HFFc6 (cell line): ENCODE data around the gene MTERF4. TPM values are rescaled to one million over a fixed set of nuclear protein-coding genes. Genes with fewer than 3 reads are reported as not detected.

ENCODE experiments used
- DNase-seq: peaks from one replicate; pipeline ENCODE4 v3.0.0-alpha.2; 2018
- H3K27ac Mint-ChIP-seq: 2 replicates; pipeline ENCODE4 v1.8.0; 2020; ENCODE audit warnings: mild to moderate bottlenecking, mixed read lengths
- H3K27me3 Mint-ChIP-seq: 2 replicates; pipeline ENCODE4 v1.8.0; 2021; ENCODE audit warnings: mild to moderate bottlenecking, moderate library complexity, mixed read lengths; ENCODE audit not compliant: insufficient read depth
- H3K36me3 Mint-ChIP-seq: 2 replicates; pipeline ENCODE4 v1.8.0; 2021; ENCODE audit warnings: low read depth, mixed read lengths
- H3K4me1 Mint-ChIP-seq: 2 replicates; pipeline ENCODE4 v1.8.0; 2020; ENCODE audit warnings: low read depth, mixed read lengths
- H3K4me3 Mint-ChIP-seq: 2 replicates; pipeline ENCODE4 v1.8.0; 2020; ENCODE audit warnings: mild to moderate bottlenecking, moderate library complexity, mixed read lengths
- H3K9me3 Mint-ChIP-seq: 2 replicates; pipeline ENCODE4 v1.8.0; 2020; ENCODE audit warnings: mild to moderate bottlenecking, mixed read lengths
- CTCF ChIP-seq: fragments of 200-600 bp; sonication (generic); IDR thresholded peaks from 2 replicates; pipeline ENCODE4 v1.5.0; 2021; ENCODE audit warnings: antibody characterized with exemption, mild to moderate bottlenecking
- total RNA-seq, 6 experiments: library from RNA; stranded (reverse); fragmentation: NEBNext Ultra II Directional; extraction: Animal tissue kit (Norgen Biotek cat#: 25700); gene quantifications; 2 replicates in 1 of 6; 3 replicates in 5 of 6; pipeline ENCODE4 v1.2.3, GENCODE V29; 2021

MTERF4 gene
- total RNA-seq, 6 experiments from 2014 or later: 17.2 to 20.6 (median 17.9) TPM

GRCh38 chr2:241072553-241073165 is 29.4 kb downstream of the MTERF4 start:
- Mint-ChIP-seq H3K4me3 (no peak overlapping the region), H3K27ac (no peak overlapping the region), H3K27me3 (peaks cover 19% of the 10 kb centered on the region), H3K4me1 (no peaks in the 10 kb centered on the region), H3K36me3 (no peaks in the 10 kb centered on the region), H3K9me3 (no peaks in the 10 kb centered on the region)
- no peak for DNase-seq
- TF ChIP-seq CTCF: no peak

GRCh38 chr2:241072151-241072550 is 29.9 kb downstream of the MTERF4 start:
- Mint-ChIP-seq H3K9me3 (no peaks in the 10 kb centered on the region), H3K36me3 (no peaks in the 10 kb centered on the region), H3K27ac (no peak overlapping the region), H3K4me3 (no peak overlapping the region), H3K4me1 (no peaks in the 10 kb centered on the region), H3K27me3 (peaks cover 19% of the 10 kb centered on the region)
- no peak for DNase-seq
- no peak for TF ChIP-seq CTCF

DNA sequence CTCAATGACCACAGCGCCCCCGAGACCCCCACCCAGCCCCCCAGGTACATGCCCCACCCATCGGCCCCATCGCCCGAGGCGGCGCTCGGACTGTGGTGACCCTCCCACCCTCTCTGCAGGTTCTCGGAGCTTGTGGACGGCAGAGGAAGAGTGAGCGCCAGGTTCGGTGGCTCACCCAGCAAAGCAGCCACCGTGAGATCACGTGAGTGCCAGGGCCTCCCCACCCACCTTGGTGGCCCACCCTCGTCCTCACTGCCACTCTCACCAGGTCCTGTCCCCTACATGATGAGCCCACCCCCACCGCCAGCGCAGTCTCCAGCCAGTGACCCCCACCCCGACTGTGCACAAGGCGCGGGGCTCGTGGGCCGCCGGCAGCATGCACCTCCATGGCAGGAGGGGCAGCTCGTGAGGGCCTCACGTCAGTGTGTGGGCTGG is 30.4 kb downstream of the MTERF4 start:
- Mint-ChIP-seq H3K36me3 (no peaks in the 10 kb centered on the region), H3K4me1 (no peaks in the 10 kb centered on the region), H3K27ac (no peak overlapping the region), H3K27me3 (peaks cover 19% of the 10 kb centered on the region), H3K9me3 (no peaks in the 10 kb centered on the region), H3K4me3 (no peak overlapping the region)
- no peak for DNase-seq
- no peak for TF ChIP-seq CTCF

DNA sequence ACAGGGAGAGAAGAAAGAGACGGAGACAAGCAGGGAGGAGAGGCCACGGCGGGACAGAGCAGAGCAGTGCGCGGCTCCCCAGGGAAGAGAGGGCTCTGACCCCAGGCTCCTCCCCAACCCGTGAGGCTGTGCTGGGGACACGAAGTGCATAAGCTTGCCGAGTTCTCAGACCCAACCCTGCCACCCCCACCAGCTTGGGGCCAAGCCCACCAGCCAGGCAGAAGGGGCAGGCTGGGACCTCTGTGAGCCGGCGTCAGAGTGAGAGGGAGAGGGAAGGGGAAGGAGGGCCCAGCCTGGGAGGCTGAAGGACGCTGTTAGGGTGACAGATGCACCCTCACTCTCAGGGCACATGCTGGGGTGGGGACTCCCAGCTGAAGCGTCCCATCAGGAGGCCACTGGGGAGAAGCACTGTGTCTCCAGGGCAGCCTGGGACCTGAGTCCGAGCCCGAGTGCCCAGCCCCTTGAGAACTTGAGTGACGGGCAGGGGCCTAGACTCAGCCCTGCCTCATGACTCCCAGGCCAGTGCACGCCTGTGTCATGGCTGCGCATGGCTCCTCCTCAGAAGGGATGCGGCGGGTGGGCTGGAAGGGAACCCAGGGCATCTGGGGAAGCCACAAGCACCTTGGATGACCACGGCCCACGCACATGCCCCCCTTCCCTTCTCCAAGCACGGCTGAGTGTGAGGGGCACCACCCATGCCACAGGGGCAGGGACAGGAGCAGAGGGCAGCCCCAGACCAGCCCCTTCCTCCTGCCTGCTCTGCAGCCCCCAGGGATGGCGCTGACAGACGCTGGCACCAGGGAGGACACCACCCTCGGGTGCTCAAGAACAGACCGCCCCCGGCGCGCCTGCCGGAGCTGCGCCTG is 31.0 kb downstream of the MTERF4 start:
- no peak for TF ChIP-seq CTCF
- Mint-ChIP-seq H3K36me3 (no peaks in the 10 kb centered on the region), H3K27ac (no peak overlapping the region), H3K4me3 (no peak overlapping the region), H3K9me3 (no peaks in the 10 kb centered on the region), H3K27me3 (peaks cover 22% of the 10 kb centered on the region), H3K4me1 (no peaks in the 10 kb centered on the region)
- no peak for DNase-seq

GRCh38 chr2:241070361-241070760 is 31.7 kb downstream of the MTERF4 start:
- H3K4me3 Mint-ChIP-seq: no peak overlapping the region
- no peaks in the 10 kb centered on the region for H3K36me3 Mint-ChIP-seq
- no peak overlapping the region for H3K27ac Mint-ChIP-seq
- H3K27me3 Mint-ChIP-seq: peaks cover 24% of the 10 kb centered on the region
- DNase-seq: no peak
- no peaks in the 10 kb centered on the region for H3K4me1 Mint-ChIP-seq
- no peak for TF ChIP-seq CTCF
- no peaks in the 10 kb centered on the region for H3K9me3 Mint-ChIP-seq
